Fibroblast of lung (primary cell): ENCODE measurements around the gene PRKAB1.

Source experiments
- EZH2 ChIP-seq: IDR thresholded peaks from 2 replicates; pipeline ENCODE4 v1.5.1; 2012; ENCODE audit warnings: low read length, control low read depth, mild to moderate bottlenecking; ENCODE audit errors: missing control alignments
- TF ChIP-seq, protein P1 (sequence below), 2 donors: IDR thresholded peaks in 1 of 2; conservative IDR thresholded peaks in 1 of 2; 1 replicate in 1 of 2; 2 replicates in 1 of 2; pipeline ENCODE4 v1.5.1; 2011 to 2012; ENCODE audit warnings: low read length in 2 of 2, control low read depth in 1 of 2, inconsistent platforms in 1 of 2, low read depth in 1 of 2, mild to moderate bottlenecking in 1 of 2

DNA sequence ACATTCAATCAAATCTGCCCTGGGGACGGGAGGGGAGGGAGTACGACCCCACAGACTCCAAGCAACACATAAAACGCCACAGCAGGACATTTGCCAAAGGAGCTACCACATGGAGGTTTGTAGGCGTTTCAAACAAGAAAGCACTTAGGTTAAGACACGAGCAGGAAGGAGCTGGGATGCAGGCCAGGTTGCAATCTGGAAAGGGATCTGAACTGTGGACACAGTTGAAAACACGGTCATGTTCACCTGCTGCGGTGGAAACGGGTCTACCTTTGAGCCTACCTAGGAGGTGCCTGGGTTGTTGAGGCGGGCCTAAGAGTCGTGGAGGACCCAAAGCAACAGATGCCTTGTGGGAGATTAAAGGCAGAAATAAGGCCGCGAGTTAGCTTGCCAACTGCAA is 18.4 kb downstream of the PRKAB1 start:
- TF ChIP-seq EZH2, result no peak
- TF ChIP-seq, protein P1, sequence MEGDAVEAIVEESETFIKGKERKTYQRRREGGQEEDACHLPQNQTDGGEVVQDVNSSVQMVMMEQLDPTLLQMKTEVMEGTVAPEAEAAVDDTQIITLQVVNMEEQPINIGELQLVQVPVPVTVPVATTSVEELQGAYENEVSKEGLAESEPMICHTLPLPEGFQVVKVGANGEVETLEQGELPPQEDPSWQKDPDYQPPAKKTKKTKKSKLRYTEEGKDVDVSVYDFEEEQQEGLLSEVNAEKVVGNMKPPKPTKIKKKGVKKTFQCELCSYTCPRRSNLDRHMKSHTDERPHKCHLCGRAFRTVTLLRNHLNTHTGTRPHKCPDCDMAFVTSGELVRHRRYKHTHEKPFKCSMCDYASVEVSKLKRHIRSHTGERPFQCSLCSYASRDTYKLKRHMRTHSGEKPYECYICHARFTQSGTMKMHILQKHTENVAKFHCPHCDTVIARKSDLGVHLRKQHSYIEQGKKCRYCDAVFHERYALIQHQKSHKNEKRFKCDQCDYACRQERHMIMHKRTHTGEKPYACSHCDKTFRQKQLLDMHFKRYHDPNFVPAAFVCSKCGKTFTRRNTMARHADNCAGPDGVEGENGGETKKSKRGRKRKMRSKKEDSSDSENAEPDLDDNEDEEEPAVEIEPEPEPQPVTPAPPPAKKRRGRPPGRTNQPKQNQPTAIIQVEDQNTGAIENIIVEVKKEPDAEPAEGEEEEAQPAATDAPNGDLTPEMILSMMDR (conservative IDR thresholded peaks at IDR 0.05 in 1 of 2, IDR thresholded peaks at IDR 0.05 in 1 of 2; ENCODE audit: low read depth in 1 of 2, low read length in 2 of 2), result no peak
